ENCODE measurements around the gene EPC2.
A peak's percentile ranks its signal among the peaks of the same experiment; 100 is the strongest.

The EPC2 gene

DNA sequence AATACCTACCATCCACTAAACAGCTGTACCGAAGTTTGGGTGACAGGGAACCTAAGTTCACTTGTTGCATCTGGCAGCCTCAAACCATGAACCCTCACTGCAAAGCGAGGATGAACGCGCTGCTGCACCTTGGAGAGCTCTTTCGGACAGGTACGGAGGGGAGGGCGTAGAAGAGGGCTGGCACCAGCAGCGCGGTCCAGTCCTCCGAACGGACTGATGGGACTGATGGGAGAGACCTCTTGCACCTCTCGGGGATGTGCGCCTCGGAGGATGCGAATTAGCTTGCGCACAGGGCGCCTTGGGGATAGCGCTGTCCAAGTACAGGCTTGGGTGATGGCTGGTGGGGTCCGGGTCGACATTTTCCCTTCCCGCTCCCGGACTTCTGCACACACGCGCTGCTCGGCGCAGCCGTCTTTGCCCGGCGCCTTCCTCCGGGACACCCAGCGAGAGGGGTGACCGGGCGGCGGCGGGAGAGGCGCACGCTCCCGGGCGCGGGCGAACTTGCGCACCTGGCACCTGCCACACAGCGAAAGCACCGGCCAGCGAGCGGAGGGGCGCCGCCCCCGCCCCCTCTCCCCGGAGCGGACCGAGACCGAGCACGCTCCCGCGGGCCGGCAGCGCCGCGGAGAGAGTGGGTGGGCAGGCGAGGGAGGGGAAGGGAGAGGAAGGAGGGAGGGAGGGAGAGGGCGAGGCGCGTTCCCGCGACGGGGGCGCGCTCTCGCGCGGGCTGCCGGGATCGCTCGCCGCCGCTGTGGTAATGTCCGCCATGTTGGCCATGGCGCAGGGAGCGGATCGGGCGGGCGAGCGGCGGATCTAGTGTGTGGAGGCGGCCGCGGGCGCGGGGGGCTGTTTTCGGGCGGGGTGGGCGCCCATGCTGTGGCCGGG lies at the start of gene EPC2:
EPC2 (plus strand) TSS at position 754 of the 885 bp plus-strand sequence. CDS start 267 bp downstream, outside the sequence.
- DNase-seq (ENCODE audit: low spot score) = peak; percentile 85

DNA sequence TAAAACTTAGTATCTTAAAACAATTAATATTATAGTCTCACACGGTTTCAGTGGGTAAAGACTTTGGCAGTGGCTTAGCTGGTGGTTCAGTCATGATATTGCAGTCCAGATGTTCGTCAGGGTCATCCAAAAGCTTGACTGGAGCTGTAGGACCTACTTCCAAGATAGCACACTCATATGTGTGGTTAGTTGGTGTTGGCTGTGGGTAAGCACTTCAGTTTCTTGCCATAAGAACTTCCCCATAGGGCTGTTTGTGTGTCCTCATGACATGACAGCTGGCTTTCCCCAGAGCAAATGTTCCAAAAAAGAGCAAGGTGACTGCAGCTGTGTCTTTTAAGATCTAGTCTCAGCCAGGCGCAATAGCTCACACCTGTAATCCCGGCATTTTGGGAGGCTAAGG lies 48.5 kb upstream of the EPC2 start:
- no peak for DNase-seq (ENCODE audit: low spot score)

GRCh38 chr2:148599109-148599991 lies 45.2 kb upstream of the EPC2 start:
- no peak for DNase-seq (ENCODE audit: low spot score)

- no peak for DNase-seq (ENCODE audit: low spot score)
These were observed 41.5 kb upstream of the EPC2 start for GRCh38 chr2:148602885-148603561.

- no peak for DNase-seq (ENCODE audit: low spot score)
These were observed 41.0 kb upstream of the EPC2 start for GRCh38 chr2:148603562-148603920.

DNA sequence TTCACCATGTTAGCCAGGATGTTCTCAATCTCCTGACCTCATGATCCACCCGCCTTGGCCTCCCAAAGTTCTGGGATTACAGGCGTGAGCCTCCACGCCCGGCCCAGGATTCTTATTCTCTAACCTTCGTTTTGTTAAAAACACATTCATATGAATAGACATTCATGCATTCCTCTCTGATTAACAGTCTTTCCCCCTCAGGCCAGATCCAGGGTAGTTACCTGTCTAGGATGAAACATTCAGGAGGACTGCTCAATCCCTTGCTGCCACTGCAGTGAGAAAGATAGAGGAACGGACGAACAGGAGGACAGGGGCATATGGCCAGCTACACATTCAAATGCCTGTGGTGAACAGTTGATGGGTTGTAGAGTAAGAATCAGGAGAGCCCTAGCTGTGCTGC lies 39.6 kb upstream of the EPC2 start:
- DNase-seq (ENCODE audit: low spot score) = no peak

DNA sequence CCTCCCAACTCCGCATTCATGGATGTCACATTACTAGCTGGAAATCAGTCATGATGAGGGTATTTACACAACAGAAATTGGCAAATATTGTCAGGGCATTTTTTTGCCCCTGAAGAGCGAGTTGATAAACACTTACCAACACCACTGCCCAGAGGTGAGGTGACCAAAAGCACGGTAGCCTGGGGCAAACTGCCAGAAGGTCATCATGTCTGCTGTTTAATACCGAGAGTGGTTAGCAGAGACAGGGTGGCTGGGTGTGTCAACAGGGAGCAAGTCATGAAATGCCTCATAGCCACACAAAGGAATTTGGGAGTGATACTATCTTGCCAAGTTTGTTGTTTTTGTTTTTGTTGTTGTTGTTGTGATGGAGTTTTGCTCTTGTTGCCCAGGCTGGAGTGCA lies 37.0 kb upstream of the EPC2 start:
- no peak for DNase-seq (ENCODE audit: low spot score)

GRCh38 chr2:148613231-148614013 lies 31.1 kb upstream of the EPC2 start:
- DNase-seq (ENCODE audit: low spot score) = no peak

DNA sequence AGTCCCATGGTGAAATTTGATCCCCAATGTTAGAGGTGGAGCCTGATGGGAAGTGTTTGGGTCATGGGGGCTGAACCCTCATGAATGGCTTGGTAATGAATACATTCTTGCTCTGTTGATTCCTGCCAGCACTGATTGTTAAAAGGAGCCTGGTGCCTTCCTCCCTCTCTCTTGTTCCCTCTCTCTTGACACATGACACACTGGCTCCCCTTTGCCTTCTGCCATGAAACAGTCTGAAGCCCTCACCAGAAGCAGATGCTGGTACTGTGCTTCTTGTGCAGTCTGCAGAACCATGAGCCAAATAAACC lies 30.6 kb upstream of the EPC2 start:
- no peak for DNase-seq (ENCODE audit: low spot score)

GRCh38 chr2:148614322-148615049 lies 30.1 kb upstream of the EPC2 start:
- DNase-seq (ENCODE audit: low spot score) = no peak

- no peak for DNase-seq (ENCODE audit: low spot score)
These were observed 29.1 kb upstream of the EPC2 start for GRCh38 chr2:148615381-148615841.

DNA sequence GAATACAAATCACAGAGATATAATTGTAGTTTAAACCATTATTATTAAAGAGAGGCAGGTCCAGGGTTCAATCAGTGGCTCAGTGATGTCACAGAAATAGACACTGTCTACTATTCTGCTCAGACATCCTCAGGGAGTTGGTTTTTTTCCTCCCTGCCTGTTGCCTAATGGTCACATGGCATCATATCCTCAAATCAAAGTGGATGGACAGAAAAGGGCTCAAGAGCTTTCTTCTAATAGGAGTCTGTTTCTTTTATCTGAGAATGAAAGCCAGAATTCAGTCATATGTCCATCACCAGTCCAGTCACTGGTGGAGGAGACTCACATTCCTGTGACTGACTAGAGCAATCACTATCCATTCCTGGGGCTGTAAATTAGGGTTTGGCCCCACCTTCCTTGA lies 27.9 kb upstream of the EPC2 start:
- no peak for DNase-seq (ENCODE audit: low spot score)

DNA sequence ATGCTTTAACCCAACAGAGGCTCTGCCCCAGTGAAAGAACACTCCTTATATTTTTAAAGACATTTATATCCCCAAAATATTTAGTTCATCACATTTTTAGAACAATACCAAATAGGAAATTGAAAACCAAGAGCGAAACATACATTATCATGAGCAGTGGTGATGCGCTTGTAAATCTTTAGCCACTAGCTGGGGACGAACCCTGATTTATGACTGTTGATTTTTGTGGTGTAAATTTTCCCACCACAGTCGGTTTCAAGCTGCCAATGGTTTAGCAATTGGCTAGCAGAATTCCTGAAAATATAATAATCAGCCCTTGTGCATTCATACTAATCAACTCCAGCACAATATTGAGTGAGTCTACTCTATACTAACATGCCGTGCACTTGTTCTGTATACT lies 27.3 kb upstream of the EPC2 start:
- no peak for DNase-seq (ENCODE audit: low spot score)

DNA sequence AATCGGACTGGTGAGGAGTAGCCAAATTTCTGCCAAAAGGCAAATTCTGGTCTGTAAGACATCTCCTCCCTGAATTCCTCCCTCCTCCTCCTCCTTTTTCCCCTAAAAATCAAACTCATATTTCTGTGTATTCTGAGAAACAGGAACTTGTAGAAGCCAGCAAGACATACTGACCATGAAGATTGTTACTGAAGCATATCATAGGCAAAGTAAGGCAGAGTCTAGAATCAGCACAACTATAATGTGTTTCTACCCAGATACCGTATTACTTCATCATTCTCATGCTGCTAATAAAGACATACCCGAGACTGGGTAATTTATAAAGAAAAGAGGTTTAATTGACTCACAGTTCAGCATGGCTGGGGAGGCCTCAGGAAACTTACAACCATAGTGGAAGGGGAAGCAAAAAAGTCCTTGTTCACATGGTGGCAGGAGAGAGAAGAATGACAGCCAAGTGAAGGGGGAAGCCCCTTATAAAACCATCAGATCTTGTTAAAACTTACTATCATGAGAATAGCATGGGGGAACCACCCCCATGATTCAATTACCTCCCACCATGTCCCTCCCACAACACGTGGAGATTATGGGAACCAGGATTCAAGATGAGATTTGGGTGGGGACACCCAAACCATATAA lies 24.9 kb upstream of the EPC2 start:
- DNase-seq (ENCODE audit: low spot score) = no peak

- DNase-seq (ENCODE audit: low spot score) = no peak
These were observed 22.2 kb upstream of the EPC2 start for GRCh38 chr2:148622366-148622765.

GRCh38 chr2:148623086-148623485 lies 21.5 kb upstream of the EPC2 start:
- no peak for DNase-seq (ENCODE audit: low spot score)

GRCh38 chr2:148627224-148627623 lies 17.3 kb upstream of the EPC2 start:
- DNase-seq (ENCODE audit: low spot score) = no peak

DNA sequence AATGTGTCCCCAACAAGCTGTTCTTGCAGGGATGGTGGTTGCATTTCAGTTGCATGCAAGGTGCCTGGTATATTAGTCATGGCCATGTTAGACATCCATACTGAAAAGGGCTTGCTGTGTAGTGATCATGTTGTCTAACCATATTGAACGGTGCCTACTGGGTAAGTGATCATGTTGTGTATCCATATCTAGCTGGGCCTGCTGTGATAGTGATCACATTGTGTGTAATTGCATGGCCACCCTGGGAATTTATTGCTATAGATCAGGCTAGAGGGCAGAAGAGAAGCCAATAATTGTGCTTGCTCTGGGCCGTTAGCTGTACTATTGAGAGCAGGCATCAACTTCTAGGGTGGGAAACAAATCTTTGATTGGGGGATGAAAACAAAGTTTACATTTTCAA lies 9.8 kb upstream of the EPC2 start:
- DNase-seq (ENCODE audit: low spot score) = no peak

DNA sequence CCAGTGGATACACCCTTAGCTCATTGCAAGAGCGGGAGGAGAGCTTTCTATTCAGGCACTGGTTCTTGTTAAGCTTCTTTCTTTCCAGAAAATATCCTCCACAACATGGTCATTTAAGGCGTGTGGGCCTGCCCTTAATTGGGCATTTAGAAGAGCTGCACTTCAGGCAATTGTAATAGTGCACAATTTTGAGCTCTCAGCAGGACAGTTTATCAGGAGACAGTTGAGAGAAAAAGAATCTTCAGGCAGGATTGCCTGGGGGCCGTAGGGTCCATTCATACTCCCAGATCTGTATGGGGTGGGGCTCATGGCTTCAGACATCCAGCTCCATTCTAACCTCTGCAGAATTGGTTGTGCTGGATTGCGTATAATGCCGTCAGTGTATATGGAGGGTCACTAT lies 6.0 kb upstream of the EPC2 start:
- no peak for DNase-seq (ENCODE audit: low spot score)

GRCh38 chr2:148640767-148641166 lies 3.8 kb upstream of the EPC2 start:
- no peak for DNase-seq (ENCODE audit: low spot score)
